Transverse colon (tissue), 4 donors: ENCODE measurements around the gene MRPL1. TPM values are rescaled to one million over a fixed set of nuclear protein-coding genes. Genes with fewer than 3 reads are reported as not detected.

Experiments used
- DNase-seq: peaks from one replicate; pipeline ENCODE4 v3.0.0-alpha.2; 2019
- H3K27ac ChIP-seq, 4 donors: fragments of 200-600 bp; sonication (generic); 2 replicates each; pipeline ENCODE4 v1.5.1; 2016 to 2018; ENCODE audit warnings: inconsistent platforms in 4 of 4
- H3K27me3 ChIP-seq: fragments of 200-600 bp; sonication (generic); 2 replicates; pipeline ENCODE4 v1.5.1; 2017; ENCODE audit warnings: inconsistent platforms
- H3K36me3 ChIP-seq, 4 donors: fragments of 200-600 bp; sonication (generic); 2 replicates each; pipeline ENCODE4 v1.5.1; 2017 to 2019; ENCODE audit warnings: inconsistent platforms in 4 of 4
- H3K4me1 ChIP-seq, 4 donors: fragments of 200-600 bp; sonication (generic); 2 replicates each; pipeline ENCODE4 v1.5.1; 2017 to 2020; ENCODE audit warnings: inconsistent platforms in 4 of 4
- H3K4me3 ChIP-seq, 4 donors: fragments of 200-600 bp; sonication (generic); 1 replicate in 1 of 4; 2 replicates in 3 of 4; pipeline versions ENCODE4 v1.5.1 to v1.6.1; 2017 to 2019; ENCODE audit warnings: inconsistent platforms in 4 of 4
- H3K9me3 ChIP-seq, 2 donors: fragments of 200-600 bp; sonication (generic); 2 replicates each; pipeline ENCODE4 v1.5.1; 2017 to 2019; ENCODE audit warnings: inconsistent platforms in 2 of 2
- CTCF ChIP-seq, 5 experiments: fragments of 200-600 bp in 3 of 5; fragments of 450-650 bp in 2 of 5; sonication (generic) in 3 of 5; IDR thresholded peaks; 1 replicate in 2 of 5; 2 replicates in 3 of 5; pipeline ENCODE4 v1.5.1; 2016 to 2017; ENCODE audit warnings: antibody characterized with exemption in 5 of 5, inconsistent platforms in 3 of 5, mild to moderate bottlenecking in 2 of 5, moderate library complexity in 1 of 5
- EP300 ChIP-seq: sonication (generic); formaldehyde crosslinking; IDR thresholded peaks from one replicate; pipeline ENCODE4 v1.6.1; 2017; ENCODE audit warnings: antibody characterized with exemption, low read depth
- POLR2A ChIP-seq: fragments of 450-650 bp; IDR thresholded peaks from one replicate; pipeline ENCODE4 v1.6.1; 2016; ENCODE audit warnings: antibody characterized with exemption, mild to moderate bottlenecking, moderate library complexity
- POLR2AphosphoS5 ChIP-seq, 3 donors: sonication (generic); formaldehyde crosslinking; IDR thresholded peaks; one replicate each; pipeline ENCODE4 v1.6.1; 2016; ENCODE audit warnings: antibody characterized with exemption in 3 of 3
- WGBS, 2 donors: methylation state at CpG; one replicate each; pipeline ENCODE4 v1.1.5; 2018; ENCODE audit warnings: low coverage in 1 of 2; 5-methylcytosine and 5-hydroxymethylcytosine counted together
- in situ Hi-C, 4 donors: fragments of 200-750 bp; cut with MboI; loops; one replicate each; pipeline versions ENCODE4 v1.15.0 to v1.15.1; 2017; ENCODE audit warnings: low sequenced_read_pairs in 3 of 4, low pct_ligation_motif_present in 1 of 4, low pct_unique_long_range_greater_than_20kb in 1 of 4
- intact Hi-C: fragments of 100-400 bp; cut with DNase I; formaldehyde crosslinking; loops from one replicate; pipeline ENCODE4 v1.15.1; 2023; ENCODE audit warnings: low total_unique reads
- total RNA-seq, 4 donors: library from RNA; depleted of rRNA; stranded (reverse); fragments of >200 nt; gene quantifications; one replicate each; pipeline ENCODE4 v1.1.0, GENCODE V29; 2016

The MRPL1 gene
- total RNA-seq, 4 donors from 2014 or later, result 3.7 to 31.8 (median 19.6) TPM

GRCh38 chr4:77956917-77957316 lies 94.3 kb downstream of the MRPL1 start:
- Histone ChIP-seq H3K27ac (no peak overlapping the region), H3K4me1 (peaks cover 0 to 4% (median 0%) of the 10 kb centered on the region in 4 donors), H3K9me3 (no peaks in the 10 kb centered on the region), H3K27me3 (no peaks in the 10 kb centered on the region), H3K36me3 (peaks cover 0 to 12% (median 0%) of the 10 kb centered on the region in 4 donors), H3K4me3 (no peak overlapping the region)
- 89 to 90% methylated on average over 5 of the region's 5 CpGs for WGBS, 2 donors
- TF ChIP-seq POLR2A (no peak), CTCF (IDR thresholded peaks at IDR 0.05) (no peak)
- in situ Hi-C loops (loop anchor here (10.0 to 25.0 kb wide), 3 partner anchors 555 to 905 kb away; no protein-coding TSS in a partner anchor), intact Hi-C loops (no loop called here)
- no peak for DNase-seq

- DNase-seq, result no peak
- WGBS, 2 donors, result 70 to 100% methylated on average over 1 to 2 of the region's 2 CpGs
- Histone ChIP-seq H3K9me3 (no peaks in the 10 kb centered on the region), H3K4me3 (no peak overlapping the region), H3K27me3 (no peaks in the 10 kb centered on the region), H3K27ac (no peak overlapping the region), H3K36me3 (peaks cover 0 to under 1% (median 0%) of the 10 kb centered on the region in 4 donors), H3K4me1 (peaks cover 0 to 4% (median 0%) of the 10 kb centered on the region in 4 donors)
- TF ChIP-seq CTCF (IDR thresholded peaks at IDR 0.05) (no peak), POLR2AphosphoS5 (IDR thresholded peaks at IDR 0.05) (no peak), POLR2A (no peak), EP300 (no peak)
- in situ Hi-C loops (loop anchor here (10.0 to 25.0 kb wide), 3 partner anchors 553 to 903 kb away; no protein-coding TSS in a partner anchor), intact Hi-C loops (no loop called here)
Observed at GRCh38 chr4:77958897-77959296, 96.3 kb downstream of the MRPL1 start.

GRCh38 chr4:77959566-77960338 lies 97.1 kb downstream of the MRPL1 start:
- TF ChIP-seq POLR2AphosphoS5 (IDR thresholded peaks at IDR 0.05), result no peak
- peak; percentile 50 to 65 (median 61) for TF ChIP-seq CTCF (IDR thresholded peaks at IDR 0.05)
- no peak for TF ChIP-seq EP300
- Histone ChIP-seq H3K36me3 (no peaks in the 10 kb centered on the region), H3K4me1 (peaks cover 0 to 4% (median 0%) of the 10 kb centered on the region in 4 donors), H3K4me3 (no peak overlapping the region), H3K9me3 (no peaks in the 10 kb centered on the region), H3K27ac (no peak overlapping the region), H3K27me3 (no peaks in the 10 kb centered on the region)
- no peak for DNase-seq
- 53 to 55% methylated on average over 6 of the region's 6 CpGs for WGBS, 2 donors
- in situ Hi-C loops, result loop anchor here (10.0 to 25.0 kb wide), 3 partner anchors 553 to 903 kb away; no protein-coding TSS in a partner anchor
- intact Hi-C loops, result no loop called here

- Histone ChIP-seq H3K36me3 (no peaks in the 10 kb centered on the region), H3K27me3 (no peaks in the 10 kb centered on the region), H3K9me3 (no peaks in the 10 kb centered on the region), H3K4me3 (no peak overlapping the region), H3K27ac (no peak overlapping the region), H3K4me1 (peaks cover 0 to 4% (median 0%) of the 10 kb centered on the region in 4 donors)
- in situ Hi-C loops (loop anchor here (25.0 kb wide), 2 partner anchors 552 to 902 kb away; no protein-coding TSS in a partner anchor), intact Hi-C loops (no loop called here)
- WGBS, 2 donors, result 83 to 85% methylated on average over 4 to 5 of the region's 5 CpGs
- DNase-seq, result no peak
- TF ChIP-seq POLR2A, result no peak
Observed at GRCh38 chr4:77960367-77960766, 97.7 kb downstream of the MRPL1 start.
